GM12891 (cell line): ENCODE data around the gene ZNF827. TPM values are rescaled to one million over a fixed set of nuclear protein-coding genes. Genes with fewer than 3 reads are reported as not detected.
A peak's percentile ranks its signal among the peaks of the same experiment; 100 is the strongest.

Experiments used
- DNase-seq: peaks from one replicate; pipeline ENCODE4 v3.0.0; 2011; ENCODE audit warnings: low spot score; ENCODE audit not compliant: insufficient read length
- FAIRE-seq: peaks from 2 replicates; lab custom pipeline; 2011; peaks lifted over from hg19 to GRCh38; lab: Jason Lieb, UNC
- PAX5 ChIP-seq: IDR thresholded peaks from 2 replicates; pipeline ENCODE4 v1.6.1; 2011; ENCODE audit warnings: low read length, moderate library complexity, mild to moderate bottlenecking; ENCODE audit not compliant: insufficient read depth, severe bottlenecking
- POLR2A ChIP-seq: IDR thresholded peaks from 2 replicates; pipeline ENCODE4 v1.6.1; 2011; ENCODE audit warnings: low read depth, low read length, control low read depth
- POLR2AphosphoS5 ChIP-seq: IDR thresholded peaks from 2 replicates; pipeline ENCODE4 v1.6.1; 2011; ENCODE audit warnings: low read depth, low read length, control low read depth
- POU2F2 ChIP-seq: IDR thresholded peaks from 2 replicates; pipeline ENCODE4 v1.6.1; 2011; ENCODE audit warnings: low read depth, mild to moderate bottlenecking, control low read depth, low read length, moderate library complexity
- SPI1 ChIP-seq: IDR thresholded peaks from 2 replicates; pipeline ENCODE4 v1.6.1; 2011; ENCODE audit warnings: low read depth, low read length, control low read depth
- TAF1 ChIP-seq: IDR thresholded peaks from 2 replicates; pipeline ENCODE4 v1.6.1; 2011; ENCODE audit warnings: low read depth, low read length, control low read depth
- polyA plus RNA-seq: library from polyadenylated mRNA; unstranded; fragments of >200 nt; gene quantifications from one replicate; pipeline ENCODE4 v1.2.1, GENCODE V29; 2012; ENCODE audit warnings: low read depth, missing spikeins, inconsistent platforms; ENCODE audit not compliant: missing spikeins

ZNF827 gene
- polyA plus RNA-seq = 9.4 TPM

- no peak for DNase-seq
- TF ChIP-seq TAF1 (peak; percentile 59), PAX5 (no peak), POLR2A (peak; percentile 31; the same call in 1 of the 2 replicates), POLR2AphosphoS5 (peak; percentile 38; the same call in 1 of the 2 replicates)
- FAIRE-seq = peak; percentile 93
Measured at GRCh38 chr4:145938618-145939440, at the start of gene ZNF827. ZNF827 (minus strand) TSS chr4:145938823; CDS start chr4:145938407, 416 bp downstream.

GRCh38 chr4:145984563-145984962 lies 45.9 kb upstream of the ZNF827 start:
- FAIRE-seq (no peak), DNase-seq (no peak)
- TF ChIP-seq POLR2A = no peak
- TF ChIP-seq POU2F2 = no peak
- TF ChIP-seq PAX5 = no peak
- TF ChIP-seq SPI1 = no peak
- TF ChIP-seq POLR2AphosphoS5 = no peak
- TF ChIP-seq TAF1 = no peak

- no peak for TF ChIP-seq PAX5
- no peak for FAIRE-seq
- no peak for DNase-seq
Measured at GRCh38 chr4:145982791-145983190, 44.2 kb upstream of the ZNF827 start.

- TF ChIP-seq POLR2AphosphoS5 = no peak
- TF ChIP-seq POU2F2 = no peak
- TF ChIP-seq TAF1 = no peak
- TF ChIP-seq SPI1 = no peak
- TF ChIP-seq POLR2A = no peak
- no peak for TF ChIP-seq PAX5
- no peak for FAIRE-seq
- no peak for DNase-seq
Measured at GRCh38 chr4:145979160-145979559, 40.5 kb upstream of the ZNF827 start.

GRCh38 chr4:145976680-145977079 lies 38.1 kb upstream of the ZNF827 start:
- TF ChIP-seq POLR2AphosphoS5 (no peak), PAX5 (no peak), SPI1 (no peak), POU2F2 (no peak), TAF1 (no peak), POLR2A (no peak)
- DNase-seq (no peak), FAIRE-seq (no peak)

GRCh38 chr4:145960012-145960411 lies 21.4 kb upstream of the ZNF827 start:
- TF ChIP-seq POLR2A (no peak), PAX5 (no peak), TAF1 (no peak), POLR2AphosphoS5 (no peak), SPI1 (no peak), POU2F2 (no peak)
- no peak for DNase-seq
- FAIRE-seq = no peak

- no peak for FAIRE-seq
- no peak for TF ChIP-seq SPI1
- no peak for TF ChIP-seq PAX5
- no peak for TF ChIP-seq POU2F2
- TF ChIP-seq POLR2AphosphoS5 = no peak
- no peak for TF ChIP-seq TAF1
- TF ChIP-seq POLR2A = no peak
- DNase-seq = no peak
Measured at GRCh38 chr4:145957302-145957701, 18.7 kb upstream of the ZNF827 start.

- TF ChIP-seq PAX5 (no peak), POLR2A (no peak), POU2F2 (no peak), SPI1 (no peak), POLR2AphosphoS5 (no peak), TAF1 (no peak)
- FAIRE-seq = peak; percentile 94
- DNase-seq = no peak
Measured at GRCh38 chr4:145956288-145956890, 17.8 kb upstream of the ZNF827 start.

- DNase-seq (no peak), FAIRE-seq (no peak)
- TF ChIP-seq PAX5 (no peak), POU2F2 (no peak), POLR2AphosphoS5 (no peak), POLR2A (no peak), SPI1 (no peak), TAF1 (no peak)
Measured at GRCh38 chr4:145954924-145955339, 16.3 kb upstream of the ZNF827 start.
